GM12892 (cell line): Measurements from ENCODE around the gene KIAA0513.

Source experiments
- POLR2A ChIP-seq: IDR thresholded peaks from 2 replicates; pipeline ENCODE4 v1.6.1; 2011; ENCODE audit warnings: low read depth, low read length, control low read depth
- POLR2AphosphoS5 ChIP-seq: IDR thresholded peaks from 2 replicates; pipeline ENCODE4 v1.6.1; 2011; ENCODE audit warnings: low read depth, low read length, control low read depth

DNA sequence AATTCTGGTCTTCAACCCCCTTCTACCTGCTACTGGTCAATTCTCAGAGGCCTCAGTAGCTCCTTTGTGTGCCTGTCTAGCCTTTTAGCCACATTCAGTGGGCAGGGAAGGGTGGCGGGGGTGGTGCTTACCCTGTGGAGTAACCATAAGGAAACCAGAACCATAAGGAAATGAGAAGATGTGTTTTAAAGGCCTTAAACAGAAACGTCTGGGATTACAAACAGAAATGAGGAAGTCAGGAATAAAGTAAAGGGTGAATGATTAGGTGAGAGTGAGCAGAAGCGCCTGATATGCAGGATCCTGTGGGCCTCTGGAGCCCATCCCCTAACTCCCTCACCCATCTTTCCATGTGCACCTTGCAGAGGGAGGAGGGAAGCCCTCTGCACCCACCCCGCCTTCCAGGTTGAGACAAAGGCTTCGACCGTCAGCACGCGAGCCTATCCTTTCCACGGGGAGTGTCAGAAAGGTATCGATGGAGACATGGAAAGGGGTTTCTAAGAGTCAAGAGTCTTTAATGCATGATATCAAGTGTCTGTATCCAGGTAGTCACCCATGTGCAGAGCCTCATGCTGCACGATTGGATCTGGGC lies 20.4 kb downstream of the KIAA0513 start:
- TF ChIP-seq POLR2AphosphoS5 (no peak), POLR2A (no peak)
